GM19328 (cell line): ENCODE measurements around the gene OTULINL.

Experiments
- ATAC-seq: cut with Tn5 transposase; IDR thresholded peaks from one replicate; pipeline ENCODE4 v1.9.1; 2021; ENCODE audit warnings: mild to moderate bottlenecking, moderate library complexity; ENCODE audit not compliant: unreplicated experiment

Gene OTULINL

DNA sequence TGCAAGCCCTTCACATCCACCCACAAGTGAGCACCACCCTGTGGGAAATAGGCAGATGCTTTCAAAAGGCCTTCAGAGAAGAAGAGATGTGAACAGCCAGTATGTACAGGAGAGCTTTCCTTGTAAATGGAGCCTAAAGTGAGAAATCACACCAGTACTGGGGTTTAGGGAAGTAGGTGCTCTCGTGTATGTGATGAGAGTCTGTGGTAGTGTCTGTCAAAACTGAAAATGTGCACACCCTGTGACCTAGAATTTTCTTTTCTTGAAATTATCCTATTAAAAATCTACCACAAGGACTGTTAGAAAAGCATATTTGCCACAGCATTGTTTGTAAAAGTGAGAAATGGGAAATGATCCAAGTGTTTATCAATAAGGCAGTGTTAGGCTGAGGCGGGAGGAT is 16.6 kb downstream of the OTULINL start:
- ATAC-seq = no peak

DNA sequence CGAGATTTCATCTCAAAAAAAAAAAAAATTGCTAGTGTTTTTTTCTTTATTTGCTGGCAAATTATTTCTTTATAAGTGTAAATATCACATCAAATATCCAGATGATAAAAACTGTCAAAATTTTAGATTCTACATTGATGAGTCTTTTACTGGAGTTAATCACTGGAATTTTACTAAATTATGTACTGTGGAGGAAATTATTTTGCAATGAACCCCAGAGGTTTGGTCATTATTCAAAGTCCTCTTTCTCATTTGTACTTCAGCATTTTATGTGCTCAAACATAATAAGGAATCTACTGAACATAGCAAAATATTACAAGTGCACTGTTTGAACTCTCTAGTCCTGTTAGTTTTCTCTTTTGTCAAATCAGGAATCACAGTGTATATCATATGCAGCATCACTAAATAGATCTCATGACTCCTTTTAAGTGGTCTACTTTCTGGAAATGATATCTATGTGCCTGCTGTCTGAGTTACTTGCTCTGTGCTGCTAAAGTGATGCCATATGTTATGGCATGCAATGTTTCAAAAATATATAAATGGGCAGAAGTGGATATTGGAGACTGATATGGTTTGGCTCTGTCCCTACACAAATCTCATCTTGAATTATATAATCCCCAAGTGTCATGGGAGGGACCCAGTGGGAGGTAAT is 18.0 kb downstream of the OTULINL start:
- ATAC-seq = no peak

DNA sequence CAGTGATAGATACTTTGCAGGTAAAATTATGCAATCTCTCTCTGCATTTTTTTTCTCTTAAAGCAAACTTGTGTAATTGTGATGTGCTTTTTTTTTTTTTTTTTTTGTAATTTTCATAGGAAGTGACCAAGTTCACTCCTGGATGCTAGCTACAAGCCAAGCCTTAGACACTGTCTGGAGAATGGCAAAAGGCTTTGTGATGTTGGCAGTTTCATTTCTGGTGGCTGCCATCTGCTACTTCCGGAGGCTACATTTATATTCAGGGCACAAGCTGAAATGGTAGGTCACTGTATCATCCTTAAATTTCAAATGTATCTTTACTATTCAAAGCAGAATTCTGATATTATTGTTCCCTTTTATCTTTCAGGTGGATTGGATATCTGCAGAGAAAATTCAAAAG is 19.3 kb downstream of the OTULINL start:
- no peak for ATAC-seq

DNA sequence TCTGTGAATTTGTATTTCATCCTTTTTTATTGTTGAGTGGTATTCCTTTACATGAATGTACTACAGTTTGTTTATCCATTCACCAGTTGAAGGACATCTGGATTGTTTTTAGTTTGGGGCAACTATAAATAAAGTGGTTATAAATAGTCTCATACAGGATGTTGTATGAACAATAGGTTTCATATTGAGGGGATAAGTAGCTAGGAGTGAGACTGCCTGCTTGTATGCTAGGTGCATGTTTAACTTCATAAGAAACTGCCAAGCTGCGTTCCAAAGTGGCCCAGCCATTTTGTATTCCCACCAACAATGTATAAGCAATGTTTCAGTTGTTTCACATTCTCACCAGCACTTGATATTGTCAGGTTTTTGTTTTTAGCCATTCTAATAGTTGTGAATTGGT is 21.5 kb downstream of the OTULINL start:
- ATAC-seq = no peak

DNA sequence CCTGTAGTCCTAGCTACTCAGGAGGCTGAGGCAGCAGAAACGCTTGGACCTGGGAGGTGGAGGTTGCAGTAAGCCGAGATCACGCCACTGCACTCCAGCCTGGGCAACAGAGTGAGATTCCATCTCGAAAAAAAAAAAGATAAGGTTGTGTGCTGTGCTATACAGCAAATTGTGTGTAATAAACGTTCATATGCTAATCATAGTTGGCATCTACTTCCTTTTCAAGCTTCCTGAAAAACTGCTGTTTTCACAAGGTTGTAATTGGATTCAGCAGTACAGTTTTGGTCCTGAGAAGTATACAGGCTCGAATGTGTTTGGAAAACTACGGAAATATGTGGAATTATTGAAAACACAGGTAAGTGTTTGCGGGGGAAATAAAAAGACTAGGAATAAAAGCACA is 25.5 kb downstream of the OTULINL start:
- ATAC-seq = no peak

DNA sequence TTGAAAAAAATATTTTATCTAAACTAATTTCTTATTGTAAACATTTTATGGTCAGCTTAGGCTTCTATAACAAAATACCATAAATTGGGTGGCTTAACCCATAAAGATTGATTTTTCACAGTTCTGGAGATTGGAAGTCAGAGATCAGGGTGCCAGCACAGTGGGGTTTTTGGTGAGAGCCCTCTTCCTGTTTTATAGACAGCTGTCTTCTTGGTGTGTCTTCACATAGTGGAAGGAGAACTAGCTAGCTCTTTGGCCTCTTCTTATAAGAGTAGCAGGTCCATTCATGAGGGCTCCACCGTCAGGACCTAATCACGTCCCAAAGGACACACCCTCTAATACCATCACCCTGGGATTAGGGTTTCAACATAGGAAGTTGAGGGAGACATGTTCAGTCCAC is 26.6 kb downstream of the OTULINL start:
- no peak for ATAC-seq

DNA sequence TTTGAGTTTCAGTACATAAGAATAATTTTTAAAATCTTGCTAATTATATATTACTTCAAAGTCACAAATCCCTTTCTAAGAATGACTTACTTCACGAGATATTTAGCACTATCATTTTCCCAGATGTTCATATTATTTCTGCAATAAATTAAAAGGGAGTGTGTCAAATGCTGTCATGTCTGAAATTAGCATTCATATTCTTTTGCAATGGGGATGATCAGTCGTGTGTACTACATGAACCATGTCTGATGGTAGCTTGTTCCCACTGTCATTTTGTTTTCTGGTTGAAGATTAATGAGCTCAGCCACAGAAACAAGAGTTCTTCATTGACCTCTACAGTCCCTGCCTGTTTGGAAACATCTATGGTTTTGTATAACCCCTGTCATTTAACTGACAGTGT is 30.1 kb downstream of the OTULINL start:
- no peak for ATAC-seq

DNA sequence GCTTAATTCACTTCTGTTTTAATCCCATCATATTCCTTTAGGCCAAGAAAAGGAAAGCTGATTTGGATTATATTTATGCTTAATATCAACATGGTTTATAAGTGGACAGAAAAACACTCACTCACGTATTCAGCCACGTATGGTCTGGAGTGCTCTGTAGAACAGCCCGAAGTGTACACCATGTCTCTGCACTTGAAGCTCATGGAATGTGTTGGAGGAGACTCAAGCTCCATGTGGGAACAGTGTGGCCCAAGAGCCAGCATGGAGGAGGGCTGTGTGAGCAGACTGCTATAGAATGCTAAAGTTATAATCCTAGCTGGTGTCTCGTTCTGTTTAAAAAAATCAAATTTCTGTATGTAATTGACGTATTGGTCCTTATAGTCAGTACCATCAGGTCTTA is 32.9 kb downstream of the OTULINL start:
- no peak for ATAC-seq

DNA sequence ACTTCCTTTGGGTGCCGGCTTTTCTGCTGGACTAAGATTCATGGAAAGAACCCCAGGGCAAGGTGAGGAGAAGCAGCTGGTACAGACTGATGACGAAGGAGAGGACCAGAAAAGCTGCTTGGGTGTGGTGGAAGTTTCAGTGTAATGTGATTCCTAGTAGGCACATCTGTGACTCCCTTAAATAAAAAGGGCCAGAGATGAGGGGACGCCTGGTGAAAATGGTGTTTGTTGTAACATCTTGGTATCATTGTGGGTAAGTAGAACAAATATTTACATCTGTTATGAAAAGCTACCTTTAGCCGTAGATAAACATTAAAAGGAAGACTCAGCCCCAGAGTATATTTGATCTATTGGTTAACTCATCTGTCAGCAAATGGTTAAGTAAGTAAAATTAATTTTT is 33.8 kb downstream of the OTULINL start:
- ATAC-seq = no peak

DNA sequence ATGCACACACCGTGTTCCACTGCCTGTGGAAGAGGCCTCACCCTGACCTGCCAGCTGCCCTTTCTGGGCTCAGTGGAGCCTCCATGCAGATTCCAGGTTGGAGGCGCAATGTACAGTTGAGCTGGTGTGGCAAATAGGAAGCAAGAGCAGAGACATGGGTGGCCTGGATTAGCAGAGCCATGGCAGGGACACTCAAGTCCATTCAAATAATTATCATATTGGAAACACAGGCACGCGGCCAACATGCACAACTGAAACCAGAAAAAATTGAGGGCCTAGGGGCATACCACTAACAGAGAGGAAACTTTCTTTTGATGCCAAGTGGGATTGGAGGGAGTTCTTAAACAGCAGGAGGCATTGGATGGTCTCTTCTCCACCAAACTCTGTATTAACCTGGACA is 35.8 kb downstream of the OTULINL start:
- no peak for ATAC-seq

DNA sequence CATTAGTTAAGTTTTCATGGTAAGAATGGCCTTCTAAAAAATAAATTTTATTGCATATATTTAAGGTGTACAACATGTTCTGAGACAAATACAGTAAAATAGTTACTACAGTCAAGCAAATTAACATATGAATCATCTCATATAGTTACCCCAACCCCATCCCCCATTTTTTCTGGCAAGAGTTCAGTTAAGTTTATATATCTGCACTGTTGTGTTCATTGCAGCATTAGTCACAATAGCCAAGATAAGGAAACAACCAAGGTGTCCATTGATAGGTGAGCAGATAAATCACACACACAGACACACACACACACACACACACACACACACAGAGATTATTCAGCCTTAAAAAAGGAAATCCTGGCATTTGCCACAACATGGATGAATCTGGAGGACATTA is 45.7 kb downstream of the OTULINL start:
- ATAC-seq = no peak

DNA sequence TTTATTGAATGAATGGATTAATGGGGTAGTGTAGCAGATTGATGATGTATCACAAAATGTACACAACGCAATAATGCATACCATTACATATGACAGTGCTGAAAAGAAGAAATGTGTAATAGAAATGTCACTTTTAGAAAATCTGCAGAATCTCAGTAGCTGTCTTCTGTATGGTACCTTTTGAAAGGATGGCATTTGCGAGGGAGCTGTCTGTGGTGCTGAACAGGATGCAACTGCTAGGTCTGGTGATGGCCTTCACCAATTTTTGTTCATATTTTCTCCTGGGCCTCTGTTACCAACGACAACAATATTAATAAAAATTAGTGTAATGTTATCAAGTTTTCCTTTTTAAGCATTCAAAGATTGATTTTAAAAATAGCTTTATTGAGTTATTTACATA is 46.8 kb downstream of the OTULINL start:
- no peak for ATAC-seq

DNA sequence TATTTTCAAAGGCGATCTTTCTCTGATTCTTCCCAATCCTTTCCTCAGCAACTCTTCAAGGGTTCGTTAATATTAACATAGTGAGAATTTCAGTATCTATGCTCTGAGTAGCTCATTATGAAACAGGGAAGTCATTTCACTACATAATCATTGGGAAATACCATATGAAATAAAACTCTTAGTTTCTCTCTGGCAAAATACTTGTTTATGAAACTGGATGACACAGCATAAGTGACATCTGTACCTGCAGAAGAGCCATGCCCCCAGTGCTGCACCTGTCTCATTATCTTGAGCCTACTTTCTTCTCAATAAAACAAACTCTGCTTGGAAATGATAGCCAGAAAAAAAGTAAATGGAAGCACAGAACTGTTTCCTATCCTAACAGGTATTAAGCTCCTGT is 49.1 kb downstream of the OTULINL start:
- no peak for ATAC-seq

DNA sequence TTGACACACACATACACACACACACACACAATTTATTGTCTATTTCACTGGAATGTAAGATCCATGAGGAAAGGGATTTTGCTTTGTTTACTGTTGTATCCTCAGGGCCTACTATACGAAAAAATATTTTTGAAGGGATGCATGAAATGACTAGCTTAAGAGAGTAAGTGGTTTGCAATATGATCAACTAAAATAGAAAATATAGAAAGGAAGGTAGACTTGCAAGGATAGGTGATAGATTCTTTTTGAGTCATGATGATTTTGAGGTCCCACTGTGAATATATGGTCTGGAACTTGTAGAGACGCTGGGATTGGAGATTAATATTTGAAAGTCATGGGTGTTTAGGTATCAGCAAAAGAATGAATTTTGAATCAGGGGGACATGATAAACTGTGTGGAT is 54.1 kb downstream of the OTULINL start:
- no peak for ATAC-seq

DNA sequence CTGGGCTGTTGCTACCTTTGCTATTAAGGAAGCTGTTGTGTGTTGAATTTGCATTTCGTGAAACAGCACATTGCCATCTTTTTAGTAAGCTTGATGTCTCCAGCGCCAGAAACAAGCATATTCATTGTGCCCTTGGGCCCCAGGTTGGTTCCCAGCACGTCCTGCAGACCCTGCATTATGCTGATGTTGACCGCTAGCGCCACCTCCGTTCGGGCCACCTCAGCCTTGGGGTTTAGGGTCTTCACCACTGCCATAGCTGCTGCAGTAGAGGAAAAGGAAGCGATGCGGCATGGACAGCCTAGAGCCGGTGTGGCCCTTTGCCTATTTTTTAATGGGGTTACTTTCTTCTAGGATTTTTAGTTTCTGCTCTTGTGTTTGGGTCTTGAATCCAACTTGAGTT is 59.2 kb downstream of the OTULINL start:
- ATAC-seq = no peak

DNA sequence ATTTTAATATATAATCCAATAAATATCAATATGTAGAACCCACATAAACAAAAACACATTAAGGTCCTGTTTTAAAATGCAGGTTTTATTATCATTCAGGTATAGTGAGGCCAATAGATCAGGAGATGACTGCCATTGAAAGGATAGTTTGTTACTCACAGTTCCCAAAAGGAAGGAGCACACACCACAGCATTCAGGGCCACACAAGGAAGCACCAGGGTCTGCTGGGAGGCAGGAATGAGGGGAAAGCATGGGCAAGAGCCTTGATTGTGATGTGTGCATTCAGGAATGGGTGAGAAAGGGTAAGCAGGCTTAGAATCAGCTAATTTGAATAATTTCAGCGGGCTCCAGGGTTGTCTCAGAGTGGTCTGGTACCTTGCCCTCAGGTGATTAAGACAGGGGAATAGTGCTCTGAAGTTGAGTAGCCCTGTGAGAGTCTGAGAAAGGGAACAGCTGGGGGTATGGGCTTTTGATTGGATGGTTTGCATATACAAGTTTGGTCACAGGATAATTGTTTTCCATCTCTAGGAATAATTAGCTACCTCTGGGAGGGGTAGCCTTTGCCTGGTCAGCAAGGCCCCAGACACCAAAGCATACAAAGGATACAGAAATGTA is 63.1 kb downstream of the OTULINL start:
- no peak for ATAC-seq

DNA sequence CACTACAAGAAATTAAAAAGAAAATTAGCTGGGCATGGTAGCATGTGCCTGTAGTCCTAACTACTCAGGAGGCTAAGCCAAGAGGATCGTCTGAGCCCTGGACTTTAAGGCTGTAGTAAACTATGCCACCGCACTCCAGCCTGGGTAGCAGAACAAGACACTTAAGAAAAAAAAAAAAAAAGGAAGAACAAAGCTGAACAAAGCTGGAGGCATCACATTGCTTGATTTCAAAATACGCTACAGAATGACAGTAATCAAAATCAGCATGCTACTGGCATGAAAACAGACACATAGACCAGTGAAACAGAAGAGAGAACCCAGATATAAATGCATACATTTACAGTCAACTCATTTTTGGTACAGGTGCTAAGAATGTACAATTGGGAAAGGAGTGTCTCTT is 68.5 kb downstream of the OTULINL start:
- no peak for ATAC-seq

DNA sequence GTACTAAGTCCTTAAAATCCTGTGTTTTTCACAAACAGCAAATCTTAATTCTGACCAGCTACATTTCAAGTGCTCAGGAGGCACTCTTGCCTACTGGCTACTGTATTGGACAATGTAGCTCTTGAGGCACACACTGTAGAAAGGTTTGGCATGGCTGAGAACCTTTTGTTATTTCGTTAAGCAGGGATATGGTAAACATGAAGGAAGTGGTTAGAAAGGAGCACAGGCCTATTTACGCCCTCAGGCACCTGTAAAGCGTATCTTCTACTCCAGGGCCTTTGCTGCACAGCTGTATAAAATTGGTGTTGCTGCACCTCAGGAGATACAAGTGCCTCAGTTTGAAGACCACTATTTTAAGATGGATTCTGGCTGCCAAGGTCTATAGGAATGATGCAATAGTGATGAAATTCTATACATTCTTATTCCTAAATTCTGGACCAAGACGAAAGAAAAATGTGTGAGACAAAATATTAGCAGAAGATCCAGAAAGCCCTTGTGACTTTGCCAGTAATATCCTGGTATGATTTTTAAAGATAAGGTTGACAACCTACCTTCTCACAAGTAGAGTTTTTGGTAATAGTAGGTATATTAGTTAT is 73.7 kb downstream of the OTULINL start:
- ATAC-seq = no peak

DNA sequence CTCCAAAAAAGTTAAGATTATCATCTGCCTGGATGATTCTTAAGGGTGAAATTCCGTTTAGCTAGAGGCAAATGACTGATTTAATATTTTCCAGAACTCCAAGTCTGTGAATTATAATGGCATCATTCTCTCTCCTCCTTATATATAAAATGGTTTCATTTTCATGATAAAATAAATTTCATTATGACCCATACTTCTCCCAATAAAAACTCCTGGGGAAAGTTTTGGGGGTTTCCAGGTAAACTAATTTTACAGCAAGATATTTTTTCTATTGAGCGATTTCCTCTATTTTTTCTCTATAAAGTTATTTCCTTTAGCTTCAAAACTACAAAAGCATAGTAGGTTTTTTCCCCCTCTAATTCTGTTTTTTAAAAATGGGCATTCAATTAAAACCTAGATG is 75.3 kb downstream of the OTULINL start:
- ATAC-seq = no peak

DNA sequence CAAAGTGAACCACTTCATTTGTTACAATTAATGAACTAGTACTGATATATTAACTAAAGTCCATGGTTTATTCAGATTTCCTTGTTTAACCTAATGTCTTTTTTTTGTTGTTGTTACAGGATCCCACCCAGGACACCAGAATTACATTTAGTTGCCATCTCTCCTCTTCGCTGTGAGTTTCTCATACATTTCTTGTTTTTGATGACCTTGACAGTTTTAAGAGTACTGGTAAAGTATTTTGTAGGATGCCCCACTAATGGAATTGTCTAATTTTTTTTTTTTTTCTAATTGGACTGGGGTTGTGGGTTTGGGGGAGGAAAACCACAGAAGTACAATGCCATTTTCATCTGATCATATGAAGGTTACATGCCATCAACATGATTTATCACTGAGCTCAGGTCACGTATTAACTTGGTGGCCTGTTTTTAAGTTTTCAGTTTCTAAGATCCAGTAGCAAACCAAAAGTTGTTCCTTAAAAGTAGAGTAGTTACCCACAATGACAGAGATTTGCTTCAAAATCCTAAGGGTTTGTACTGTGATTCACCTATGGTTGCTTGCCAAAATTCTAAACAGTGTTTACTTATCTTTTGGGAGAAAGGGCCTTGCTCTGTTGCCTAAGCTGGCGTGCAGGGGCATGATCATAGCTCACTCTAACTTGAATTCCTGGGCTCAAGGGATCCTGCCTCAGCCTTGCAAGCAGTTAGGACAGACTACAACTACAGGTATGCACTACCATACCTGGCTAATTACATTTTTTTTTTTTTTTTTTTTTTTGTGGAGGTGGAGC is 78.4 kb downstream of the OTULINL start:
- ATAC-seq = no peak

DNA sequence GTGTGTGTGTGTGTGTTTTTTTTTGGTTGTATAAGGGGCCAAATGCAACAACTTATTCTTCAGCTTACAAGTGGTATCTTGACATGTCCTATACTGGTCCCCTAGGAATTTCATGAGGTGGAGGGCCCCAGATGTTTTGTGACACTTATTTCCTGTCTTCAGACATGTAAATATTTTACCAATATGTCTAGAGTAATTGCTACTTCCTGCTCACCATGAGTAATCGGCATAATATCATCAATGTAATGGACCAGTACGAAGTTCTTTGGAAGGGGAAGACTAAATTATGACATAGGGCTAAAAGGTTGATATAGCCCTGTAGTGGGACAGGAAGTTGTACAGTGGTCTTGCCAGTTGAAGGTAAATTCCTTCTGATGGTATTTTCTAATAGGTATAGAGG is 79.2 kb downstream of the OTULINL start:
- no peak for ATAC-seq
